OCI-LY3 (cell line): ENCODE results near the gene EPN2.
A peak's percentile ranks its signal among the peaks of the same experiment; 100 is the strongest.

Experiments
- H2AFZ ChIP-seq: fragments of 200-600, 300-600 bp; shearing (Covaris generic); 2 replicates; pipeline ENCODE4 v1.6.0; 2014; ENCODE audit warnings: antibody characterized with exemption, low read depth, low read length
- H3K27ac ChIP-seq: fragments of 200-600, 300-600 bp; sonication (generic); 2 replicates; pipeline ENCODE4 v1.5.1; 2014; ENCODE audit warnings: mild to moderate bottlenecking, low read length, moderate library complexity, mixed read lengths
- H3K27me3 ChIP-seq: fragments of 200-600, 300-600 bp; sonication (generic); 2 replicates; pipeline ENCODE4 v1.6.1; 2014; ENCODE audit warnings: low read depth, low read length, mixed read lengths
- H3K36me3 ChIP-seq: fragments of 200-600, 300-600 bp; sonication (generic); replicated peaks from 2 replicates; pipeline ENCODE3; 2014; ENCODE audit warnings: low read depth, low read length, mixed read lengths
- H3K4me1 ChIP-seq: fragments of 300-600, 200-600 bp; sonication (generic); 2 replicates; pipeline ENCODE4 v1.6.1; 2014; ENCODE audit warnings: low read length, mixed read lengths
- H3K4me2 ChIP-seq: fragments of 200-600, 300-600 bp; sonication (generic); 2 replicates; pipeline ENCODE4 v1.6.1; 2014; ENCODE audit warnings: low read length, mixed read lengths
- H3K4me3 ChIP-seq: fragments of 300-600, 200-600 bp; sonication (generic); 2 replicates; pipeline ENCODE4 v1.5.1; 2014; ENCODE audit warnings: antibody characterized with exemption, mild to moderate bottlenecking, low read length, moderate library complexity
- H3K79me2 ChIP-seq: fragments of 300-600, 200-600 bp; shearing (Covaris generic); 2 replicates; pipeline ENCODE4 v1.6.1; 2014; ENCODE audit warnings: mild to moderate bottlenecking, low read length, mixed read lengths
- H3K9ac ChIP-seq: fragments of 300-600, 200-600 bp; shearing (Covaris generic); 2 replicates; pipeline ENCODE4 v1.6.0; 2014; ENCODE audit warnings: mild to moderate bottlenecking, low read length, moderate library complexity
- H3K9me3 ChIP-seq: fragments of 200-600, 300-600 bp; shearing (Covaris generic); 2 replicates; pipeline ENCODE4 v1.6.1; 2014; ENCODE audit warnings: low read length, mixed read lengths; ENCODE audit not compliant: insufficient read depth
- H4K20me1 ChIP-seq: fragments of 200-600, 300-600 bp; sonication (generic); 2 replicates; pipeline ENCODE4 v1.6.1; 2016; ENCODE audit warnings: low read length, mixed read lengths; ENCODE audit not compliant: insufficient read depth
- CTCF ChIP-seq: fragments of 200-600, 300-600 bp; sonication (generic); IDR thresholded peaks from 2 replicates; pipeline ENCODE4 v1.5.1; 2014; ENCODE audit warnings: antibody characterized with exemption, low read length, low read depth
- EZH2phosphoT487 ChIP-seq: fragments of 200-600 bp; shearing (Covaris generic); IDR thresholded peaks from 2 replicates; pipeline ENCODE4 v1.6.1; 2018; ENCODE audit warnings: antibody characterized with exemption, mixed run types, low read depth

EPN2 gene

GRCh38 chr17:19304751-19305150 is 67.6 kb downstream of the EPN2 start:
- Histone ChIP-seq H3K4me3 (no peak overlapping the region), H4K20me1 (peaks cover 39% of the 10 kb centered on the region), H2AFZ (no peak overlapping the region), H3K9ac (no peak overlapping the region), H3K4me2 (no peak overlapping the region), H3K4me1 (peaks cover 24% of the 10 kb centered on the region), H3K9me3 (no peaks in the 10 kb centered on the region), H3K36me3 (no peaks in the 10 kb centered on the region), H3K79me2 (no peaks in the 10 kb centered on the region), H3K27ac (no peak overlapping the region), H3K27me3 (no peaks in the 10 kb centered on the region)
- no peak for TF ChIP-seq CTCF

DNA sequence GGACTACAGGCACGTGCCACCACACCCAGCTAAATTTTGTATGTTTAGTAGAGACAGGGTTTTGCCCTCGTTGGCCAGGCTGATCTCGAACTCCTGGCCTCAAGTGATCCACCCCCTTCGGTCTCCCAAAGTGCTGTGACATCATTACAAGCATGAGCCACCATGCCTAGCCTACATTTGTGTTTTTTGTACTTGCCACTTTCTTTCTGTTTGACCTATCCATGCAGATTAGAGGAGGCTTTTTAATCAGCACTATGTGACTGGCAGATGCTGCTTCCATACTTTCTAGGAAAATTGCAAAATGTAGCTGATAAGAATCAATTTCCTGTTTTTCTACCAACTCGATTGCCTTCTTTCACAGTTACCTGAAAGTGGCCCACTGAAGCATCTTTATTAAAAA is 68.1 kb downstream of the EPN2 start:
- no peak overlapping the region for H3K4me3 ChIP-seq
- TF ChIP-seq EZH2phosphoT487 (no peak), CTCF (no peak)
- no peaks in the 10 kb centered on the region for H3K36me3 ChIP-seq
- no peaks in the 10 kb centered on the region for H3K79me2 ChIP-seq
- H3K27me3 ChIP-seq = no peaks in the 10 kb centered on the region
- H3K9me3 ChIP-seq = no peaks in the 10 kb centered on the region
- no peak overlapping the region for H3K4me2 ChIP-seq
- H3K27ac ChIP-seq = no peak overlapping the region
- H2AFZ ChIP-seq = no peak overlapping the region
- H3K4me1 ChIP-seq = peaks cover 24% of the 10 kb centered on the region
- H4K20me1 ChIP-seq = peaks cover 39% of the 10 kb centered on the region
- no peak overlapping the region for H3K9ac ChIP-seq

DNA sequence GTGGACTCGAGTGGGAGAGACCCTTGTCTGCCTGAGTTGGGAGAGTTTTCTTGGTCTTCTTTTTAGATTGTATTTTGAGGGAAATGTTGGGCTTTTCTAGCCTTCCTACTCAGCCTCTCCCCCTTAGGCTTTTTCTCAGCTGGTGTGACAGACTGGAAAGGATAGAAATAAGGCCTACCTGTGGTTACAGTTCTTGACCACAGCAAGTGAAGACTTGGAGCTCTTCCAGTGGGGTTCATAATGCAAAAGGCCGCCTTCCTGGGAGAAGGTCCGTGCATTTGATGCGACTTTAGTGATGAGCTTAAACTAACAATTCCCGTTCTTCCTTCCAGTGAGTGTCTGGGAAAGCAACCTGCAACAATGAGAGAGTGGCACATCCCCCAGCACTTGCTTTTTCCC is 68.6 kb downstream of the EPN2 start:
- peak overlapping the region; percentile 17; the same call in 1 of the 2 replicates for H3K4me2 ChIP-seq
- peaks cover 39% of the 10 kb centered on the region for H4K20me1 ChIP-seq
- no peak overlapping the region for H3K4me3 ChIP-seq
- no peak overlapping the region for H2AFZ ChIP-seq
- TF ChIP-seq CTCF (no peak), EZH2phosphoT487 (no peak)
- H3K9me3 ChIP-seq = no peaks in the 10 kb centered on the region
- peaks cover 24% of the 10 kb centered on the region for H3K4me1 ChIP-seq
- no peak overlapping the region for H3K27ac ChIP-seq
- H3K27me3 ChIP-seq = no peaks in the 10 kb centered on the region
- no peak overlapping the region for H3K9ac ChIP-seq
- H3K79me2 ChIP-seq = no peaks in the 10 kb centered on the region
- H3K36me3 ChIP-seq = no peaks in the 10 kb centered on the region

DNA sequence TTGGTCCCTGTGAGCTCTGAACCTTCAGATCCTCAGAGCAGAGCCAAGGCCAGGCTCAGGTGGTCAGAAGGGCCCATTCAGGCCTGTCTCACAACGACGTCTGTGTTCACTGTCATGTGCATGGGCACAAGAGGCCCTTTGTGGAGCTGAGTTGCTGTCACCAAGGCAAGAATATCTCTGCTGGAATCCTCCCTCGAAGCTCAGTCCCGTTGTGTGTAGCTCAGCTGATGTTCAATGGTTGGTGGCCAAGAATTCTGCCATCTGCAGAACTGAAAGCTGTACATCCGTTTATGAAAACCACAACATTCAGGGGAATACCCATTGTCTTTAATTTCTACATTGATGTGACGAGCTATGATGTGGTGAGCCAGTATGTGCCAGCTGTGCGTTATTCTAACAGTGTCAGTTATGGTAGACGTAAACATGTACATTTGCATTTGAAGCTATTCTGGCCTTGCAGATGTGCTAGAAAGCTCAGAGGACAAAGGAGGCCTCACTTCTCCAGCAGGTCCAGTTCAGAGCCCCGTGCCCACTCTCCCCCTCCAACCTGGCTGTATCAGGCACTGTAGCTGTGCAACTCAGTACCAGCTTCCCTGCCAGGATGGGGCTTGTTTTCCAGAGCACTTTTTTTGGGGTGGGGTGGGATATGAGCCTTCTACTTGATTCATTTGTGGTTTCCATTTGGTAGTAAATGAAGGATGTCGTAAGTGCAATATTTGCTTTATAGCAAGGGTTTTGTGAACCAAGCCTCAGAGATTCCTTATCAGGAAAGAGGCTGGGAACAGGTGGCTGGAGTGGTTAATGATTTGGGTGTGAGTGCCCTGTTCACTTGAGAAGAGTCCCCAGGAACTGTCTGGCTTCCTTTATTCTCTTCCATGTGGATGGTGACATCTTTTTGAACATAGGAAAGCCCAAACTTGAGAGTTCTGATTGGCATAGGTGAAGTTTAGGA is 69.3 kb downstream of the EPN2 start:
- Histone ChIP-seq H2AFZ (no peak overlapping the region), H3K9me3 (no peaks in the 10 kb centered on the region), H3K4me3 (no peak overlapping the region), H4K20me1 (peaks cover 39% of the 10 kb centered on the region), H3K4me1 (peaks cover 24% of the 10 kb centered on the region), H3K9ac (no peak overlapping the region), H3K27me3 (no peaks in the 10 kb centered on the region), H3K36me3 (no peaks in the 10 kb centered on the region), H3K27ac (no peak overlapping the region), H3K4me2 (peak overlapping the region; percentile 17), H3K79me2 (no peaks in the 10 kb centered on the region)
- TF ChIP-seq EZH2phosphoT487 = no peak
- no peak for TF ChIP-seq CTCF
